Activated naive CD4-positive, alpha-beta T cell treated with anti-CD3 and anti-CD28 coated beads, Interleukin-2, amount 50 U/mL, for 24 hours (primary cell): ENCODE data around the gene RLN3.
A peak's percentile ranks its signal among the peaks of the same experiment; 100 is the strongest.

Source experiments
- H3K27ac Mint-ChIP-seq: one replicate; pipeline ENCODE4 v1.8.0; 2021; ENCODE audit warnings: mild to moderate bottlenecking, mixed read lengths
- H3K27me3 Mint-ChIP-seq: one replicate; pipeline ENCODE4 v1.8.0; 2021; ENCODE audit warnings: mixed read lengths
- H3K36me3 Mint-ChIP-seq: one replicate; pipeline ENCODE4 v1.8.0; 2021; ENCODE audit warnings: mixed read lengths
- H3K4me1 Mint-ChIP-seq: one replicate; pipeline ENCODE4 v1.8.0; 2021; ENCODE audit warnings: mixed read lengths
- H3K4me3 Mint-ChIP-seq: one replicate; pipeline ENCODE4 v1.8.0; 2021; ENCODE audit warnings: mild to moderate bottlenecking, mixed read lengths
- H3K9me3 Mint-ChIP-seq: one replicate; pipeline ENCODE4 v1.8.0; 2021; ENCODE audit warnings: mixed read lengths

RLN3 gene

DNA sequence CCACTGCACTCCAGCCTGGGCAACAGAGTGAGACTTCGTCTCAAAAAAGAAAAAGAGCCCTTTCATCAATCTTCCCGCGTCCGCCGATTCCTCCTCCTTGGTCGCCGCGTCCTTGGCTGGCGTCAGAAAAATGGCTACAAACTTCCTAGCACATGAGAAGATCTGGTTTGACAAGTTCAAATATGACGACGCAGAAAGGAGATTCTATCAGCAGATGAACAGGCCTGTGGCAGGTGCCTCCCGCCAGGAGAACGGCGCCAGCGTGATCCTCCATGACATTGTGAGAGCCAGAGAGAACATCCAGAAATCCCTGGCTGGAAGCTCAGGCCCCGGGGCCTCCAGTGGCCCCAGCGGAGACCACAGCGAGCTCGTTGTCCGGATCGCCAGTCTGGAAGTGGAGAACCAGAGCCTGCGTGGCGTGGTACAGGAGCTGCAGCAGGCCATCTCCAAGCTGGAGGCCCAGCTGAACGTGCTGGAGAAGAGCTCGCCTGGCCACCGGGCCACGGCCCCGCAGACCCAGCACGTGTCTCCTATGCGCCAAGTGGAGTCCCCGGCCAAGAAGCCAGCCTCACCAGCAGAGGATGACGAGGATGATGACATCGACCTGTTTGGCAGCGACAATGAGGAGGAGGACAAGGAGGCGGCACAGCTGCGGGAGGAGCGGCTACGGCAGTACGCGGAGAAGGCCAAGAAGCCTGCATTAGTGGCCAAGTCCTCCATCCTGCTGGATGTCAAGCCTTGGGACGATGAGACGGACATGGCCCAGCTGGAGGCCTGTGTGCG lies 42.5 kb downstream of the RLN3 start:
- H3K4me3 Mint-ChIP-seq = peak overlapping the region; percentile 60
- no peaks in the 10 kb centered on the region for H3K27me3 Mint-ChIP-seq
- H3K4me1 Mint-ChIP-seq = peaks cover 14% of the 10 kb centered on the region
- no peaks in the 10 kb centered on the region for H3K9me3 Mint-ChIP-seq
- H3K36me3 Mint-ChIP-seq = no peaks in the 10 kb centered on the region
- H3K27ac Mint-ChIP-seq = peak overlapping the region; percentile 68

DNA sequence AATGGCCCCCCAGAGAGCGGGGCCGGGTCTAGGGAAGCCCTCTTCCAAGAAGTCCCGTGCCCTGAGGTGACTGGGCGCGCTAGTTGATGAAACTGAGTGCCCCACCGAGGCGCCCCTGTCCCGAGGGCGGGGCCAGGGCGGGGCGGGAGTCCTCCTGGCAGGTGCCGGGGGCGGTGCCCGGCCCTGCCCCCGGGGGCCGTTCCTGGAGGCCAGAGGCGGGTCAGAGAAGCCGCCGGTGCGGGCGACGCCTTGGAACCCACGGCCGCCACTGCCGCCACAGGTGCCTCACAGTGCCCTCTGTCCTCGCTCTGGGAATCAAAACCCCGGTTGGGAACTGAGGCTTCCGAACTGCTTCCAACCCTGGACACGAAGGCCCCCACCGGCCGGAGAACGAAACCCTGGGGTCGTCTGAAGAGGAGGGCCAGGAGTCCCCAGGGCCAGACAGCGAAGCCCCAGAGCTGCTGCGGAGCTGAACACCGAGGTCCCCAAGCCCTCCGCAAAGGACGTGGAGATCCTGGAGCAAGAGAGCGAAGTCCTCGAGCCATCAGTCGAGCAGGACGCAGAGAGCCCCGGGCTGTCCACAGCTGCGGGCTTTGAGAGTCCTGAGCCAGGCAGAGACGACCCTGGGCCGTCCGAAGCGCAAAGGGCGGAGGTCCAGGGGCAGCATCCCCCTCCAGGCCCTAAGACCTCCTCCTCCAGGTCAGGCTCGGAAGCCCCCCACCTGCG lies 44.8 kb downstream of the RLN3 start, which contains the start of gene MISP3:
Gene MISP3 (plus strand): TSS at position 252 of the 726 bp plus-strand sequence. CDS start 524 bp downstream, outside the sequence.
- Mint-ChIP-seq H3K4me1 (peaks cover 14% of the 10 kb centered on the region), H3K27me3 (no peaks in the 10 kb centered on the region), H3K36me3 (no peaks in the 10 kb centered on the region), H3K9me3 (no peaks in the 10 kb centered on the region), H3K4me3 (peak within 1 kb of the TSS; percentile 95), H3K27ac (no peak within 1 kb of the TSS)

GRCh38 chr19:14073261-14073924 lies 45.4 kb downstream of the RLN3 start:
- no peaks in the 10 kb centered on the region for H3K9me3 Mint-ChIP-seq
- H3K27ac Mint-ChIP-seq = peak overlapping the region; percentile 84
- no peaks in the 10 kb centered on the region for H3K27me3 Mint-ChIP-seq
- peaks cover 14% of the 10 kb centered on the region for H3K4me1 Mint-ChIP-seq
- H3K36me3 Mint-ChIP-seq = no peaks in the 10 kb centered on the region
- H3K4me3 Mint-ChIP-seq = peak overlapping the region; percentile 95

- H3K9me3 Mint-ChIP-seq = no peaks in the 10 kb centered on the region
- no peaks in the 10 kb centered on the region for H3K36me3 Mint-ChIP-seq
- no peaks in the 10 kb centered on the region for H3K27me3 Mint-ChIP-seq
- H3K4me1 Mint-ChIP-seq = peaks cover 14% of the 10 kb centered on the region
- H3K4me3 Mint-ChIP-seq = peak overlapping the region; percentile 95
- H3K27ac Mint-ChIP-seq = peak overlapping the region; percentile 84
These were observed 46.2 kb downstream of the RLN3 start for GRCh38 chr19:14073925-14074838.

DNA sequence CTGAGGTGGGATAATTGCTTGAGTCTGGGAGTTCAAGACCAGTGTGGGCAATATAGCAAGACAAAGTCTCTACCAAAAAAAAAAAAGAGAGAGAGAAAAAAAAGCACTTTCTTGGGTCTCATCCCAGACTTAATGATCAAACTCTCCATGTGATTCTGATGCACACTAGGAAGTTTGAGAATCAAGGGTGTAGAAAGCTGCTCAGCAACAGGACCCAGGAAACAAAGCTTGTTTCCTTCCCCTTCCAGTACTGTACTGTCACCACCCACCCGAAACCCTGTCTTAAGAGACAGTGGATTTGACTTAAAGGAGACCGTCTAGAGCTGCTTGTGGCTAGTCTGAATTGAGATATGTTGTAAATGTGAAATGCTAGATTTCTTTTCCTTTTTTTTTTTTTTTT lies 50.5 kb downstream of the RLN3 start:
- Mint-ChIP-seq H3K27ac (no peak overlapping the region), H3K27me3 (no peaks in the 10 kb centered on the region), H3K9me3 (no peaks in the 10 kb centered on the region), H3K4me1 (peaks cover 20% of the 10 kb centered on the region), H3K36me3 (no peaks in the 10 kb centered on the region), H3K4me3 (no peak overlapping the region)
